GM18907 (cell line): Measurements from ENCODE around the gene GALNT12.

Source experiments
- ATAC-seq: cut with Tn5 transposase; IDR thresholded peaks from one replicate; pipeline ENCODE4 v1.9.1; 2021; ENCODE audit warnings: mild to moderate bottlenecking, moderate library complexity; ENCODE audit not compliant: unreplicated experiment

Gene GALNT12

GRCh38 chr9:98781588-98782383, 25.7 kb upstream of the GALNT12 start:
- no peak for ATAC-seq

DNA sequence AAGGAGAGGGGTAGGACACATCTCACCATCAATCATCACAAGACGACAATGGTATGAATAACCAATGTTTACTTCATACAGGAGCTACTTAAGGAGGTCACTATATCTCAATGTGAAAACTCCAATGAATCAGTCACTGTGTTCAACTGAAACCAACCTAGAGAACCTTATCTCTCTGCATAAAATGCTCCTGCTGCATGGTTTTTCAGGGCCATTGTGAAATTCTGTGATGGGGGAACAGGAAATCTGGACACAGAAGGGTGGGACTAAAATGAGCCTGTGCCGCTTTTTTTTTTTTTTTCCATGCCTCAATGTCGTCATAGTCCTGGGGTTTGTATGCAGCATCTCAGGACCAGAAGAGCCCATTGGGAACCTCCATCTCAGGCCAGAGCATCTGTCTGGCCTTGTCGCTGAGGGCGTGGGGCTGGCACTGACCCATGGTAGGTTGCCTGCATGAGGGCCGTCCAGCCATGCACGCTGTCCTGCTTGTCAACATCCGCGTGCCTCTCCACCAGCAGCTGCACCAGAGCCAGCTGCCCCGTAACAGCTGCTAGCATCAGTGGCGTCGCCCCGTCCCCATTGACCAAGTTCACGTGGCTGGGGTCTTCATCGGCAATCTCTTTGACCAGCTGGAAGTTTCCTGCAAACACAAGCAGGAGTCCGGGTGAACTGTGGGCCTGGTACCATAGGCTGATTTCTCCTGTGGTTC, 23.8 kb upstream of the GALNT12 start:
- no peak for ATAC-seq

GRCh38 chr9:98784831-98785806, 22.4 kb upstream of the GALNT12 start:
- ATAC-seq, result no peak

- ATAC-seq, result no peak
Observed at GRCh38 chr9:98786750-98787510, 20.5 kb upstream of the GALNT12 start.

- ATAC-seq, result no peak
Observed at GRCh38 chr9:98787766-98788335, 19.6 kb upstream of the GALNT12 start.

DNA sequence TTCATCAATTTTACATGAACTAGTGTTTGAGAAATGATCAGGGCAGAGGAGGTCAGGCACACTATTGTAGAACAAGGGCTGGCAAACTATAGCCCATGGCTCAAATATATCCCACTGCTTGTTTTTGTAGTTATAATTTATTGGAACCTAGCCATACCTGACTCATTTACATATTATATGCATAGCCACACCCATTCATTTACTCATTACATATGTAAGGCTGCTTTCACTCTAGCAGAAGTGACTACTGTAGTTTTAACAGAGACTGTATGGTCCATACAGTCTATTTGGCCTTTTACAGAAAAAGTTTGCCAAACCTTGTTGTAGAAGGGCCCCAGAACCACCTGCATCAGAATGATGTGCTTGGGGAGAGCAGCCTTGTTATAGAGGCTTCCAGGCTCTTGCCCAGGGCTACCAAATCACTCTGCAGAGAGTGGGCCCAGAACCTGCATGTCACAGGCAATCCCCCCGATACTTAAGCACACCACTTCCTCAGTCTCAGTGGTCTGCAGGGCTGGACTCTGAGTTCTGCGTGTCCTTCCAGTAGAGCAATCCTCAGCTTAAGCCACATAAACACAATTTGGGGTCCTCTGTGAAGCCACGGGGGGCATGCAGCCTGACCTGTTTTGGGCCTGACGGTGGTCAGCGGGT, 17.9 kb upstream of the GALNT12 start:
- no peak for ATAC-seq

DNA sequence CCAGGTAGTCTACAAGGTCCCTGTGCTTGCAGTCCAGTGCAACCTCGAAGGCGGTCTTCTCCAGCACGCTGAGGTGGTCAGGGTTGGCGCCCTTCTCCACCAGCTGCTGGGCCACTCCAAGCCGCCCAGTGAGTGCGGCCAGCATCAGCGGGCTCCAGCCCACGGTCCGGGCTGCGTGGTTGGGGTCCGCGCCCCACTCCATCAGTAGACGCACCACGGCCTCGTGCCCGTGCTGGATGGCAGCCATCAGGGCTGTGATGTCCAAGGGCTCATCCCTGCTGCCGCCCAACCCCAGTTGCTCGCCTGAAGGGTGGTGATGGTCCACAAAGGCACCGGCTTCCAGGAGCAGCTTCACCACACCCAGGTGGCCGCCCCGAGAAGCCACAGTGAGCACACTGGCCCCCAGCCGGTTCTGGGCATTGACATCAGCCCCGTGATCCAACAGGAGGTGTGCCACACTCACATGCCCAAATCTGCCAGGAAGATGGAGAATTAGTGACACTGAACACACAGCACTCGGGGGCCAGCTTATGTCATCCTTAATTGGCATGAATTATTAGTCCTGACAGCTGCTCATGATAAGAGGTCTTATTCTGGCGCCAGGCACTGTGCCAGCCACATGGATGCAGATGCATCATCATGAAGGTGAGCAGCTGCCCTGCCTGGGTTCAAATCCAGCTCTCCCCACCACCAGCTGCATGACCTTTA, 17.2 kb upstream of the GALNT12 start:
- no peak for ATAC-seq

GRCh38 chr9:98790842-98791607, 16.4 kb upstream of the GALNT12 start:
- ATAC-seq, result peak; percentile 68

DNA sequence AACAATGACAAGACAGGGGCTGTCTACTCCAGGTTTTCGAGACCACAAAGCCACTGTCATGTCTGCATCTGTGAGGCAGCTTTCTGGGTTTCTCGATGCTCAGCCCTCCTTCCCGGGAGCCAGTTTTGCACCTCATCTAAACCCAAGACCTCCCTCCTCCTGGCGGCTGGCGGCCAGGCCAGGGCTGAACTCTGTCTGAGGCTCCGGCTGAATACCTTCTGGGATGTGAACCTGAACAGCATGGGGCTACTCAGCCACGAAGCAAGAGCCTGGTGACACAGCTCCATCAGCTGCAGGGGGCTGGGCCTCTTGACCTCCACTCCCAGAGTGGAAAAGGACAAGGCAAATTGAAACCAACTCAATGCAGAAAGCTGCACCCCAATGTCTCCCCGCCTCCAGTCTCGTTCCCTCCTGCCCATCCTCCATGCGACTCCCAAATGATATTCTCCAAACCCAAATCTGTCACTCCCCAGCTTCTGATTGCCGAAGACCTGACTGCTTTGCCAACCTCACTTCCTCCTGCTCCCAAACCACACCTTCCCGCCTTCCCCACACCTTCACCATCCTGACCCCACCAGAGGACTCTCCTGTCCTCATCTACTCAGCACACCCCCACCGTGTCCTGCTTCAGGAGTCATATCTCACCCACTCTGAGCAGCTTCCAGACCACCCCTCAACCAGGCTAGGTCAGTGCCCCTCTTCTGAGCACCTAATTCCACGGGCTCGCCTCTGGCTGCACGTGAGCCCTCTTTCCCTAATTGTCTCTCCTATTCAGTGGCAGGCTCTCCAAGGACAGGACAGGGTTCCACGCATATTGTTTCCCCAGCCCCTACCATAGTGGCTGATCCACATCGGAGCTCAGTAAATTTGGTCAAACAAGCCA, 15.6 kb upstream of the GALNT12 start:
- ATAC-seq, result no peak

DNA sequence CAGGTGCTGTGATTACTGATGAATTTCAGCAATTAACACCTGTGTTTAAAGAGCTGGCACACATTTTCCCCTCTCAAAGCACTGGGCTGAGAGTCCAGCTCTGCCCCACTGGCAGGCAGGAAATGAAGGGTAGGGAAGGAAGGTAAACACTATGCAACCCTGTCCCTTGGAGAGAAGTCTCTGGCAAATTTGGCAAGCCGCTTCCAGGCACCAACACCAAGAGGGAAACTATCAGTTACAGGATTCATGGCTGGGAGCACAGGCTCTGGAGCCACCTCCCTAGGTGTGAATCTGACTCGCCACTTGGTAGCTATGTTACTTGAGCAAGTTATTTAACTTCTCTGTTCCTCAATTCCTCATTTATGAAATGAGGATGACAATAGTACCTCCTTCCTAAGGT, 14.4 kb upstream of the GALNT12 start:
- no peak for ATAC-seq

DNA sequence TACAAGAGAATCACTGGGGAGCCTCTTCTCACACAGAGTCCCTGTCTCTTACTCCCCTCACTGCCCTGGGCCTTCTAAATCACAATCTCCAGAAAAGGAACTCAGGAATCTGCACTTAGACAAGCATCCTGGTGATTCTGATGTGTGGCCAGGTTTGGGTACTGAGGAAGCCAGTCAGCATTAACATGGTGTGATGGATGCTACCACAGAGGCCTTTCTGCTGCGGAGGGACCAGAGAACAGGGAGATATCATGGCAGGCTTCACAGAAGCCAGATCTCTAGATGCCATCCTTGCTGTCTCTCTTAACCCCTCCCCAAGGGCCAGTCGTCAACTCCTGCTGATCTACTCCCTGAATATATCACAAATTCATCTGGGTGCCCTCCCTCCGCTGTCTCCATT, 12.7 kb upstream of the GALNT12 start:
- no peak for ATAC-seq

DNA sequence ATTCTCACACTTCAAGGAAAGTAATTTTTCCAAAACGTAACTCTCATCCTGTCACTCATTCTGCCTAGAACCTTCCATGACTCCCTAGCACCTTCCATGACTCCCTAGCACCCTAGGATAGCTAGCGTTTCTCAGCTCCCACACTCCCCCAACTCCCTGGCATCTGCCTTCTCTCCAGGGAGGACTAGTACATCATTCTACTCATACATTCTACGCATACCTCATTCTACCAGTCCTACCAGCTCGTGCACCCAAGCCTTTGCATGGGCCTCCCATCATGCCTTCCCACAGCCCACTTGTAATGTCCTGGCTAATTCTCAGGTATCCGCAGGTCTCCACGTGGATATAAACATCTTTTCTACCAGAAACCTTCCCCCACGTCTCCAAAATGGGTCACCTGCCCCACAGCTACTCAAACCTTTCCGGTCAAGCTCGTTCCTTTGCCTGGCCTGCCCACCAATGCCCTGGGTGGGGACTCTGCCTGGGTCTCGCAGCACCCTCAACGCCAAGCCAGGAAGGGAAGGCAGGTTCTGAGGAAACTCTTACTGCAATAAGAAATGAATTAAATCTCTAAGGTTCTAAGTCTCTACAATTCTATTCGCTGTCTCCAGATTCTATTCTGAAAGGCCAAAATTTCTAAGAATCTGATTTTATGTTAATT, 12.0 kb upstream of the GALNT12 start:
- ATAC-seq, result no peak

DNA sequence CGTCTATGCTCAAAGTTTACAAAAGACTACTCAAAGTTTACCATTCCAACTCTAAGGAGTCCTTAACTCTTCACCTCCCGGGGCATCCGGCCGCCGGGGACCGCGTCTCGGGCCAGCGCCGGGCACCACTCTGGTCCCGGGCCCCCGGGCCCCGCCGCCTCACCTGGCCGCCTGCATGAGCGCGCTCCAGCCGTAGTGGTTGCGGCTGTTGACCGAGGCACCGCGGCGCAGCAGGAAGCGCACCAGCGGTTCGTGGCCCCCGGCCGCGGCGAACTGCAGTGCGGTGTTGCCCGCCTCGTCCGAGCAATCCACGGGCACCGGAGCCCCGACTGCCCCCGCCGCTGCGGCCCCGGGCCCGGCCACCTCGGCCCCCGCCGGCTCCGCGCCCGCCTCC, 11.5 kb upstream of the GALNT12 start:
- ATAC-seq, result peak; percentile 42

- peak; percentile 92 for ATAC-seq
Observed at GRCh38 chr9:98796364-98797101, 10.9 kb upstream of the GALNT12 start, which contains the start of gene ANKS6. Gene ANKS6 (minus strand): TSS chr9:98796555. CDS start chr9:98796491, 64 bp downstream.

- no peak for ATAC-seq
Observed at GRCh38 chr9:98797491-98797890, 10.0 kb upstream of the GALNT12 start.

- no peak for ATAC-seq
Observed at GRCh38 chr9:98798254-98798653, 9.2 kb upstream of the GALNT12 start.
